HL-60 (cell line): Measurements from ENCODE around the gene ZNF571.

Source experiments
- DNase-seq, 2 experiments: peaks; one replicate each; pipeline ENCODE4 v3.0.0-alpha.2; 2010 to 2020; ENCODE audit warnings: low read depth in 1 of 2, low spot score in 1 of 2
- H3K27ac ChIP-seq: fragments of 250-450 bp; sonication (Bioruptor Pico); replicated peaks from 2 replicates; pipeline ENCODE4 v1.5.1; 2020; ENCODE audit warnings: mild to moderate bottlenecking, moderate library complexity
- H3K27me3 ChIP-seq: fragments of 250-450 bp; sonication (Bioruptor Pico); 2 replicates; pipeline ENCODE4 v1.5.1; 2021; ENCODE audit warnings: mild to moderate bottlenecking, moderate library complexity; ENCODE audit not compliant: insufficient read depth, poor library complexity, severe bottlenecking
- H3K4me3 ChIP-seq: replicated peaks from 2 replicates; pipeline ENCODE4 v1.5.1; 2011; ENCODE audit warnings: mild to moderate bottlenecking, control low read depth, low read length; ENCODE audit not compliant: insufficient read depth
- CTCF ChIP-seq: IDR thresholded peaks from one replicate; pipeline ENCODE4 v1.5.1; 2011; ENCODE audit warnings: low read length, control low read depth, inconsistent platforms; ENCODE audit not compliant: insufficient read depth
- GABPA ChIP-seq: IDR thresholded peaks from 2 replicates; pipeline ENCODE4 v1.6.1; 2012; ENCODE audit warnings: low read depth
- POLR2AphosphoS5 ChIP-seq: IDR thresholded peaks from 2 replicates; pipeline ENCODE4 v1.6.1; 2012; ENCODE audit warnings: low read depth
- REST ChIP-seq: IDR thresholded peaks from 2 replicates; pipeline ENCODE4 v1.6.1; 2012; ENCODE audit warnings: low read depth; ENCODE audit not compliant: insufficient replicate concordance
- SPI1 ChIP-seq: IDR thresholded peaks from 2 replicates; pipeline ENCODE4 v1.6.1; 2012; ENCODE audit warnings: low read depth, mild to moderate bottlenecking, borderline replicate concordance

The ZNF571 gene

GRCh38 chr19:37565370-37565669, 29.3 kb downstream of the ZNF571 start:
- H3K4me3 ChIP-seq = no peak overlapping the region
- no peak for DNase-seq
- H3K27ac ChIP-seq = no peak overlapping the region
- TF ChIP-seq GABPA = no peak
- no peak for TF ChIP-seq REST
- TF ChIP-seq CTCF = no peak
- no peaks in the 10 kb centered on the region for H3K27me3 ChIP-seq

- no peak for DNase-seq
- Histone ChIP-seq H3K27ac (no peak overlapping the region), H3K4me3 (no peak overlapping the region), H3K27me3 (no peaks in the 10 kb centered on the region)
- no peak for TF ChIP-seq SPI1
- TF ChIP-seq GABPA = no peak
- no peak for TF ChIP-seq CTCF
- no peak for TF ChIP-seq POLR2AphosphoS5
- no peak for TF ChIP-seq REST
Measured at GRCh38 chr19:37564624-37565369, 29.8 kb downstream of the ZNF571 start.

GRCh38 chr19:37563518-37563917, 31.1 kb downstream of the ZNF571 start:
- Histone ChIP-seq H3K4me3 (no peak overlapping the region), H3K27ac (no peak overlapping the region), H3K27me3 (no peaks in the 10 kb centered on the region)
- no peak for DNase-seq
- no peak for TF ChIP-seq POLR2AphosphoS5

- peak; percentile 60 to 76 for DNase-seq
- peak overlapping the region; percentile 76 for H3K27ac ChIP-seq
- peak overlapping the region; percentile 55 for H3K4me3 ChIP-seq
Measured at GRCh38 chr19:37551129-37551993, 43.2 kb downstream of the ZNF571 start.

More at GRCh38 chr19:37551129-37551993, 43.2 kb downstream of the ZNF571 start:
- TF ChIP-seq CTCF = peak; percentile 56
- no peak for TF ChIP-seq REST
- TF ChIP-seq SPI1 = no peak
- TF ChIP-seq GABPA = no peak
- peak; percentile 85; the same call in 1 of the 2 replicates for TF ChIP-seq POLR2AphosphoS5
- no peaks in the 10 kb centered on the region for H3K27me3 ChIP-seq
